Measurements from ENCODE around the gene SUGP2.

The SUGP2 gene

DNA sequence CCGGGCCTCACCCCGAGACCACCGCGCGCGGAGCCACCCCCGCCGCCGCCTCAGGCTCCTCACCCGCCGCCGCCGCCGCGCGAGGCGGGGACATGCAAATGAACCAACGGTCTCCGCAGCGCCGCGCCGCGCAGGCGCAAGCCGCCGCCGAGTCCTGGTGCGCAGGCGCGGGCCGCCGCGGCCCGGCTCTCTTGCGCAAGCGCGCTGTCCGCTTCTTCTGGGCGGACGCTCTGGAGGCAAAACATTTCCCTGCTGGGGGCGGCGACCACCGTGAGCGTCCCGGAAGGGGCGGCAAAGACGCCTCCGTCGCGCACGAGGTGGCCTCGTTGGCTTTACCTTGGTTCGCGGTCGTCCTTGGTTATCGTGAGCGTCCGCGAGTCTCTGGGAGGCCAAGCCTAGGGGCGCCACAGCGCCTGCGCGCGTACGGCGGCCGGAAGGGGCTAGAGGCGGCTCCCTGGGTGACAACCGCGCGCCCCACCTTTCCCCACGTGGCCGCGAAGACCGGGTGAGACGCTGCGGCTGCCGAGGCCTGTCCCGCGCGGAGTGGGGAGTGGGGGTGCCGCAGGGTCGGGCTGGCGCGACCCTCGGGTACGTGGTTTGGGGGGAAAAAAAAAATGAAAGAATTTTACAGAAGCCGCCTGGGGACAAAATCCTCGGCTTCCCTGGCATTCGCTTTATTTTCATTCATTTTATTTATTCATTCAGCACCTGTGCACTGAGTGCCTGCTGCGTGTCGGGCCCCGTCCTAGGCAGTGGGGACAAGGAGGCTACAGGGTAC, at the start of gene SUGP2, which contains the start of gene ARMC6:
Gene SUGP2, minus strand, starts transcription at position 92 of the 778 bp plus-strand sequence. CDS start 2,446 bp downstream, outside the sequence.
Gene ARMC6, plus strand, starts transcription at position 178 of the 778 bp plus-strand sequence. CDS start 607 bp downstream, outside the sequence.
- DNase-seq: peak; percentile 86 to 88

DNA sequence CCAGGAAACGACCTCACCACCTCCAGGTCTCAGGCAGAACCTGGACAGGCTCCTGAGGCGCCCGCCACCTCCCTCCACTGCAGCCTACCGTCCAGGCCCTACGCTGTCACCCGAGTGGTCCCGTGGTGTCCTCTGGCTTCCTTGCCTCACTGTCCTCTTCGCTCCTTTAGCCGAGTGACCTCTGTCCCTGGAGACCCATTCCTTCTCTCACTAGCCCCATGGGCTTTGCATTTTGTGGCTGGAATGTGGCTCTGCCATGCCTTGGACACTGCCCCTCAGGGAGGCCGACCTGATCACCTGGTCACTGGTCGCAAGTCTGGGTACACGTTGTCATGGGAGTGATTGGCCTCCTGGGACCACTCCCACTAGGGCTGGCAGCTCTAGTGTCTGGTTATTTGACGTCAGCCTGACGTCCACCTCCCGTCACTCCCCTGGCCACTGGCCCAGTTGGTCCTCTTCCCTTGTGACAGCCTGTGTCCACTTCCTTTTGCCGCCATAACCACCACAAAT, 48.4 kb upstream of the SUGP2 start:
- no peak for DNase-seq

DNA sequence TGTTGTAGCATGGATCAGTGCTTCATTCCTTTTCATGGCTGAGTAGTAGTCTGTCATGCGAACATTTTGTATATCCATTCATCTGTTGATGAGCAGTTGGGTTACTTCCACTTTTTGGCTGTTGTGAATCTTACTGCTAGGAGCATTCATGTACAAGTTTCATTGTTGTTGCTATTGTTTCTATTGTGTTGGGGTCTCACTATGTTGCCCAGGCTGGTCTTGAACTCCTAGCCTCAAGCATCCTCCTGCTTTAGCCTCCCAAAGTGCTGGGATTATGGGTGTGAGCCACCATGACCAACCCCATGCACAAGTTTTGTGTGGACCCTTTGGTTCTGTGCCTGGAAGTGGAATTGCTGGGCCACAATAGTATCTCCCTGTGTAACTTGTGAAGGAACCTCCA, 46.3 kb upstream of the SUGP2 start:
- no peak for DNase-seq

DNA sequence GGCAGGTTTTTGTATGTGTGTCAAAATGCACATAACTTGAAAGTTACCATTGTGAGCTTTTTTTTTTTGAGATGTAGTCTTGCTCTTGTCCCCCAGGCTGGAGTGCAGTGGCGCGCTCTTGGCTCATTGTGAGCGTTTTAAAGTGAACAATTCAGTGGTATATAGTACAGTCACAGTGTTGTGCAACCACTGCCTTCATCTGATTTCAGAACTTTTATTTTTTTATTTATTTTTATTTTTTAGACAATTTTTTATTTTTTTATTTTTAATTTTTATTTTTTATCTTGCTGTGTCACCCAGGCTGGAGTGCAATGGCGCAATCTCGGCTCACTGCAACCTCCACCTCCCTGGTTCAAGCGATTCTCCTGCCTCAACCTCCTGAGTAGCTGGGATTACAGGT, 45.5 kb upstream of the SUGP2 start:
- no peak for DNase-seq

DNA sequence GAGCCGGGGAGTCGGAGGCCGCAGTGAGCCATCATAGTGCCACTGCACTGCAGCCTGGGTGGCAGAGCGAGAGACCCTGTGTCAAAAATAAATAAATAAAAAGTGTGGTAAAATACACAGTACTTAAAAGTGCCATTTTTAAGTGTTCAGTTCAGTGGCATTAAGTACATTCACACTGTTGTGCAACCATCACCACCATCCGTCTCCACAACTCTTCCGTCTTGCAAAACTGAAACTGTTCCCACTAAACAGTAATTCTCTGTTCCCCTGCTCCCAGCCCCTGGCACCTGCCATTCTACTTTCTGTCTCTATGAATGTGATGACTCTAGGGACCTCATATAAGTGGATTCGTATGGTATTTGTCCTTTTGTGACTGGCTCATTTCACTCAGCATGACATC, 43.8 kb upstream of the SUGP2 start:
- DNase-seq: no peak

DNA sequence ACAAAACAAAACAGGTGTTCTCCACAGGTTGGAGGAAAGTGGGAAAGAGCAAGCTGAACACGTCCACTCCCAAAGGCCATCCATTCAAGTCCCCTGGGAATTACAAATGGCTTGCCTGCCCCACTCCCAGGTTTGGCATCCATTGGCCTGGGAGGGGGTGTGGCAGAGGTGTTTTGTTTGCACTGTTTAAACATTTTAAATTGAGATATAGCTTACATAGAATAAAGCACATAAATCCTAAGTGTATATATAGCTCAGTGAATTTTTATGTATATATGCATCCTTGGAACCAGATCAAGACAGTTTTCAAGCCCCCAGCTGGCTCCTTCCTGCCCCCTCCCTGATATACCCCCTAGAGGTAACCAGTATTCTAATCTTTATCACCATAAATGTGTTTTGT, 43.2 kb upstream of the SUGP2 start:
- no peak for DNase-seq

DNA sequence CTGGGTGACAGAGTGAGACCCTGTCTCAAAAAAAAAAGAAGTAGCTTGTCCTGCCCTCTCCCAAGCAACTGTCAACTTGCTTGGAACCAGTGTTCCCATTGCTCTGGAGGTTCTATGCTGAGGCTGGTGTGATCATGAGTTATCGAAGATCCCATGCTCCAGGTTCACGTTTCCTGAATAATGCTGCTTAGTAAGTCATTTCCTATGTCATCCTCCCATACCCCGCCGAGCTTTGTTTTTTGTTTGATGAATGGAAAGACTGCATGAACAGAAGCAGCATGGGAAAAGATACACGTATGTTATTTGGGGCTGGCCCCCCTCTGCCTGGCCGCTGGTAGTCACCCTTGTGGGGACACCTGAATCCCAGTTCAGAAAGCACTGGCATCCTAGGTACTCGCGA, 41.8 kb upstream of the SUGP2 start:
- DNase-seq: no peak

DNA sequence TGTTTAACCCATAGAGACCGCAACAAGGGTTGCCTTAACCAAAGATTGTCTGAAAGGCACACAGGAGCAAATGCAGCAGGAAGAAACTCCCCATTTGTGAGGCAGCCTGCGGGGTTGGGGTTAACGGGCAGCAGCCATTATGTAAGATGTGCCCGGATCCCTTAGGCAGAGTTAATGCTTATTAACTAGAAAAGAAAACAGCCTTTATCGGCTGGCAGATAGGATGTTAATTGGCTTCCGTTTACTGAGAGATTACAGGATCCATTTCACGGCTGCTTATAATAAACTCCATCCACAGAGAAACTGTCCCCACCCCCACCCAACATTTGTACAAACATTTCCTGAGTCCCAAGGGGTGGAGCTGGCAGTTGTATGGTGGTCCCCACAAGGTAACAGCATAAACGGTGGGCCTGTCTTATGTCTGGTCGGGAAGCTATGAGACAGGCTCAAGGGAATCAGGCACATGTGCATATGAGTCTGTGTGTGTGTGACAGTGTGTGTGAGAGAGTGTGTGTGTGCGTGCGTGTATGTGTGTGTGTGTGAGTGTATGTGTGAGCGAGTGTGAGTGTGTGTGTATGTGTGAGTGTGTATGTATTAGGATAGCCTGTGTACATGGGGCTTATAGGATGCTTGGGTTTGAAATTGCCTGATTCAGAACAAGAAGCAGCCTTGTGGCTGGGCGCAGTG, 41.0 kb upstream of the SUGP2 start:
- DNase-seq: no peak

DNA sequence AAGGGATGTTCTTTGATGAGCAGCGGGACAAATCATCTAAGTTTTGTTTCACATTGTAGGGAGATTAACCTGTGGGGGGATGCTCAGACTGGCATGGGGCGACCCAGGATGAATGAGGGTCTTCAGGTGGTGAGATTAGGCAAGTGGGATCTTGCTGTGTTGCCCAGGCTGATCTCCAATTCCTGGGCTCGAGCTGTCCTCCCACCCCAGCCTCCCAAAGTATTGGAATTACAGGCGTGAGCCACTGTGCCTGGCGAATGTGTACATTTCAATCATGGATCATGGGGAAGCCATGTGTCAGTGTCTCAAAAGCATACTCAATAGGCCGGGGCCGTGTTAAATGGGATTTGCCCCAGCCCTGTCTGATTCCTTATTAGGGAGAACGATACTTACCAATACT, 38.6 kb upstream of the SUGP2 start:
- DNase-seq: no peak

DNA sequence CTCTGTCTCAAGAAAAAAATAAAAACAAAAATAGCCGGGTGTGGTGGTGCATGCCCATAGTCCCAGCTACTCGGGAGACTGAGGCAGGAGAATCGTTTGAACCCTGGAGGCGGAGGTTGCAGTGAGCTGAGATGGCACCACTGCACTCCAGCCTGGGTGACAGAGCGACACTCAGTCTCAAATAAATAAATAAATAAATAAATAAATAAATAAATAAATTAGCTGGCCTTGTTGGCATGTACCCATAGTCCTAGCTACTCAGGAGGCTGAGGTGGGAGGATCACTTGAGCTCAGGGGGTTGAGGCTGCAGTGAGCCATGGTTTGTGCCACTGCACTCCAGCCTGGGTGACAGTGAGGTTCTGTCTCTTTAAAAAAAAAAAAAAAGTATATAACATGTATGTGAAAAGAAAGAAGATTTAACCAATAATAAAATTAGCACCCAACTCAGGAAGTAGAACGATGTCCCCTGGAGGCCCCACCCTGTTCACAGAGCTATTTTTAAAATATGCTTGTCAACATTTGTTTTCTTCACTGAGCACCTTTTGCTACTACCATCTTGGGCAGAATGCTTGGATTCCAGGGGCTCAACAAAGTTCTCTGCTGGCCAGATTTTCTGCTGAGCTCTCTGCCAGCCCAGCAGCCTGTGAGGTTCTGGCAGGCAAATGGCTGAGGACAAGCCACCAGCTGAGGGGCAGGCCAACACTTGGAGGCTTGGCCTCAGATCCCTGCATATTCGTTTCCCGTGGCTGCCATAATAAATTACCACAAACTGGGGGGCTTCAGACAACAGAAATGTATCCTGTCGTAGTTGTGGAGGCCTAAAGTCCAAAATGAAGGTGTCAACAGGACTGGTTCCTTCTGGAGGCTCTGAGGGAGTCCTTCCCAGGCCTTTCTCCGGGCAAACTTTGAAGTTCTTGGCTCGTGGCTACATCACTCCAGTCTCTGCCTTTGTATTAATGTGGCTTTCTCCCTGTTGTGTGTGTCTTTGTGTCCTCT, 35.6 kb upstream of the SUGP2 start:
- no peak for DNase-seq

DNA sequence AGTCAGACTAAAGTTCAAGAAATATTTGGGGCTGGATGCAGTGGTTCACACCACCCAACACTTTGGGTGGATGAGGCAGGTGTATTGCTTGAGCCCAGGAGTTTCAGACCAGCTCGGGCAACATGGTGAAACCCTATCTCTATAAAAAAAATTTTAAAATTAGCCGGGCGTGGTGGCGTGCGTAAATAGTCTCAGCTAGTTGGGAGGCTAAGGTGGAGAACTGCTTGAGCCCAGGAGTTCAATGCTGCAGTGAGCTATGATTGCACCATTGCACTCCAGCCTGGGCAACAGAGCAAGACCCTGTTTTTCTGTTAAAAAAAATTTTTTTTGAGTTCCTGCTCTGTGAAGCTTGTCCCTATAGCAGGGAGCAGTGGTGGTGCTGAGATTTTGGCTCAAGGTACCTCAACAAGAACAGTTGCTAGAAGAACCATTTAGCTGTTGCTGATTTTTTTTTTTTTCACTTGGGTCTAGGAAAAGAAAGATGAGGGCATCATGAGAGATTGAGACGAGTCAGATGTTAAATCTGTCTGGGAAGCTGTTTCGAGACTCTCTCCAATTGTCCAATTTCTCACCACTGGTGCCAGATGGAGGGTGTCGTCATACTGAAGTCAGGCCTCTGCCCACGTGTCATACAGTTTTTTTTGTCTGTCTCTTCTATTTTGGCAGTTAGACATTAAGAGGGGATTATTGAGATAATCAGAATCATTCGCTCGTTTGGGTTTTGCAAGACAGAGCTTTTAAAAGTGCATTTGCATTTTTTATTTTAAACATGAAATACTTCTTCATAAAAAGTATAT, 34.2 kb upstream of the SUGP2 start:
- no peak for DNase-seq

DNA sequence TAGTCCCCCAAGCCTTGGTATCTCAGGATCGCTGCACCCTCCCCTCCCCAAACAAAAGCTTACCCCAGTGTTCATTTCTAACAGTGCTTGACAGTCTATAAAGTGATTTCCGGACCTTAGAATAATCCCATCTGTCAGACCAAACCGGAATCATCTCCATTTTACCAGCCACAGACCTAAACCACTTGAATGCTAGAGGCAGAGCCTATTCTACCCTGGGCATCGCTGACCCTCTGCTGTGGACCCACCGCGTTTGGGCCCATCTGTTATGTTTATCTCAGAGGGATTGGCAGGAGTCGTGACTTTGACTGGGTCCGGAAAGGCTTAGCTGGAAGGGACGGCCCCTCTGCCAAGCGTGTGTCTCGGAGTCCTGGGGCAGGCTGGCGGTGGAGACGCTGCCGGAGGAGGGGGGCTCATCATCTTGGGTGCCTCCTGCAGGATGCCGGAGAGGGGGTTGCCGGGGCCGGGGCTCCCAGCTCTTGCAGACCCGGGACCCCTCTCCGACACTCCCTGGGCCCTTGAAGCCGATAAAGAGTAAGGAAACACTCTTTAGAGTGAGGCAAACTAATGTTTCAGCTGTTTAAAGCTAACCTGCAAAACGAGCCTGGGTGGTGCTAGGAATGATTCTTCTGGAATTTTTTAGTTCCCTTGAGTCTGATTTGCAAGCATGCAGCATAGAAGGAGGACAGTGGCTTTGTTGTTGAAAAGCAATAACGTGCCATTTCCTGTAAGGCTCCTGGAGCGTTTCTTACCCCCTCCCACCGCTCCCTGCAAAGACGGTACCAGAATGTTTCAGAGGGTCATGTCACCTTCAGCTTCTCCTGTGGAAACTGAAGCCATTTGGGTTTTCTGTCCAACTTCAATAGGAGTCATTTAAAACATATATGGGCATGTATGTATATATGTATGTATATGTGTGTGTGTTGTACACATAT, 31.8 kb upstream of the SUGP2 start:
- DNase-seq: peak; percentile 43 to 53

DNA sequence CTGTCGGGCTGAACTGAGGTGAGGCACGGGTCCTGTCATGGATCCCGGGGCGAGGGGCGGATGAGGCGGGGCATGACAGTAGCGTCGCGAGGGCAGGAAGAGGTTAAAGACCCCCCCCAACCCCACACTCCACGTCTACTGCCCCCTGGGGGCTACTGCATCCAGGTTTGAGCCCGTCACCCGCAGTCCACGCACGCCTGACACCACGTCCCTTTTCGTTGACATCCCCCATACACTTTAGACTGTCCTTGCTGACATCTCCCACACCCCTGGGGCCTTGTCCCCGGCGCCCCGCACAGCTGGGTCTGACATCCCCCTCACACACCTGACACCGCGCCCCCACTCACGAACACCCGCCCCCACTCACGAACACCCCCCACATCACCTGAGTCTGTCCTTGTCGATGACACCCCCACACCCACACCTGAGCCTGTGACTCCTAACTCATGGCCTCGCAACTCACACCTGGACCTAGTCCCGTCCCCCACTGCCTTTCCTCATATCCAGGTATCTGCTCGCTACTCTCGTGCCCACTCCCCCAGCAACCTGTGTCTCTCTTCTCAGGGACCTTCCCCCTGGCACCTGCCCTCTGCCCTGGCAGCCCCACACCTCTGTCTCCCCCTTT, 30.9 kb upstream of the SUGP2 start:
- no peak for DNase-seq

DNA sequence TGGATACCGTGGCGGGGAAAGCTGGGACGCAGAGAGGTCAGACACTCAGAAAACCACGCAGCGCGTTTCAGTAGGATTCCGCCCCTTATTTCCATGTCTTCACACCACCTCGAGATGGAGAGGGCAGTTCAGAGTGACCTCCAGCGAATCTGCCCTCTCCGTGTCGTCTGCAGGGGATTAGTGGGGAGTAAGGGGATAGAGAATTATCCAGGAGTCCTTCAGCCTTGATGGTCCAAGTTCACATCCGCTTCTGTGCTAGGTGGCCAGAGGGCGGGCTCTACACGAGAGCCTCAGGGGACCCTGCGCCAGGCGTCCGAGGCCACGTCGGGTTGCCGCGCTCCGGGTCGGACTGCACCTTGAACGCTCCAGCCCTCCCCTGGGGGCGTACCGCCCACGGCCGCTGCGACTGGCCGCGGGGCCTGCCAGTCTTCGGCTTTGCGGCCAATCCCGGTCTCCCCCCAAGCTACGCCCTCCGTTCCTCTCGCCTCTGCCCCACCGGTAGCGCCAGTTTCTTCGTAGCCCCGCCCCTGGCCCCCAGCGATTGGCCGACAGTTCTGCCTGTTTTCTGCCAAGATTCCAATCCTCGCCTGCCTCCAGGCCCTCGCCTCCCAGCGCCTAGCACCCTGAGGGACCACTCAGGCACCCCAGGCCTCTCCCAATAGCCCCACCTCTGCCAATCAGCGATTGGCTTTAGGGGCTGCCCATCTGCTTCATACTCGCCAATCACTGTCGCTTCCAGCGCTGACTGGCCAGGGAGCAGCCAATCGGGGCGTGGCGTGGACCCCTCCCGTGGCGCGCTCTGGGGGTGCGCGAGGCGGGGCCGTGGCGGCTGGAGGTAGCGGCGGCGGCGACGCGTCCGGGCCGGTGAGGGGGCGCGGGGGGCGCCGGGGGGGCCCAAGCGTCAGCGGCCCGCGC, 30.1 kb upstream of the SUGP2 start, which contains the start of gene SLC25A42:
Gene SLC25A42, plus strand, starts transcription at position 812 of the 915 bp plus-strand sequence. CDS start 32,131 bp downstream, outside the sequence.
- DNase-seq: peak; percentile 98 to 99

DNA sequence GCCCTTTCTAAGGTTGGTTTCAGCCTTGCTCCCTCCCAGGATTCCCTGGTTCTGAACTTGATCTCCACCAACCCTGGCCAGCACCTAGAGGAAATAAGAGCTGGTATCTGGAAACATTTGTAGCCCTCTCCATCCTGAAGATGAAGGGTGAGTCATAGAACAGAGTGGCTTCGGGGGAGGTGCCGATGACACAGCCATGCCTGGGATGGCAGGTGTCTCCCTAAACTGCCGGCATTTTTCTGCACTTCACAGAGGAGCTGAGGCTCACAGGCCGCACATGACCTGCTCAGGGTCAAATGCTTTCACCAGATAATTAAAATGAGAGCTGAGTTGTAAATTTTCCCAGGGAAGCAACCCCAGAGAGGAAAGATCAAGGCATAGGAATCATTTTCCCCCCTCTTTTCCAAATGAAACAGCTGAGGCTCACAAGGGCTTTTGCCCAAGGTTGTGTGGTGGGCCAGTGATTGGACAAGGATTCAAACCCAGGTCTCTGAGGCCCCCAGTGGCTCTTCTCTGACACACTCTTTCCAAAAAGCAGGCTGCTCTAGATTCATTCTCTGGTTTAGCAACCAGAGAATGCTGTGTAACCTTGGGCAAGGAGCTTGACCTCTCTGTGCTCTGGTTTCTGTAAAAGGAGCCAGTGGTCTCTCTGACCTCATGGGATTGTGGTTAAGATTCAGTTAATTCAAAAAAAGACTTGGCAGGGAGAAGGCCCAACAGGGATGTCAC, 29.3 kb upstream of the SUGP2 start:
- DNase-seq: peak; percentile 33 to 45

DNA sequence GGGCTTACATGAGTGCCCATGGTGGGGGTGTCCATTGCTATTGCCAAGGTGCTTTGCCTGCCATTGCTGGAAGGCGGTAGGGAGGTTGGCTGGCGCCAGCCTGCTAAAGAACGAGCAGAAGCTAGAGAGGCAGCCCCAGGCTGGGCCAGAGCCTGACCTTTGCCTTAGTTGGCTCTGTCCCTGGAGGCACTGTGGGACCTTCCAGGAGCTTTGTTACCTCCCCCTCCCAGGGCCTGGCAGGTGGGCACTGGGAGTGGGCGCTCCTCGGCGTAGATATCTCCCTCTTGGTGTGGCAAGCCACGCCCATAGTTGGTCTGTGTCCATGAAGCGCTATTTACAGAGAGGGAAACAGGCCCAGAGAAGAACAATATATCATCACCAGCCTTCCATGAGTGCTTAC, 28.2 kb upstream of the SUGP2 start:
- no peak for DNase-seq

DNA sequence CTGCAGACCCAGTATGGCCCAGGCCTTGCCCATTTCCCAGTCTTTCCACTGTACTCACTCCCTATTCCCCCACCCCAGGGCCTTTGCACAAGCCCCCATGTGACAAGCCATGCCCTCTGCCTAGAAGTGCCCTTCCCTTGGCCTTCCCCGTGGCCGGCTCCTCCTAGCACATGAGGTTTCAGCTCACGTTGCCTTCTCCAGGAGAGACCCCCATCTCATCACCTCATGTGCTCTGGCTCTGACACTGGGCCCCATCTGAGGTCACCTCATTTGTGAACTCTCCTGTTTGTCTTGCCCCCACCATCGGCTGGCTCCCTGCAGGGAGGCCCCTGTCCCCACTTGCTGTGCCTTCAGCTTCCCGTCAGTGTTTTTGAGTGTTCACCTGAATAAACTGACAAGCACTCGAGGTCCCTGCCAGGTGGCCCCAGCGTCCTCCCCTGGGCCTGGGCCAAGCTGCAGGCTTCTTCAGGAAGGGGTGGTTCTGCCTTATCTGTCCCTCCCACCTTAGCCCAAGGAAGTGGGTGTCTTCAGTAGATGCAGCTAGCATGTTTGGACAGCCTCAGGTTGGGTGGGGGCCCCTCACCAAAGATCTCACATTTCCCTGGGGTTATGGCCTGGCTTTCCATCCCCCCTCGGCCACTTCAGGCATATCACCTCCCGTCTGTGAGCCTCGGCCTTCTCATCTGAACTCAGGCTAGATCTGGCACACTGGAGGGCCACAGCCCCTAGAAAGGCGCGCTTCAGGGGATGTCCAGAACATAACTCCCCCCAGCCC, 26.7 kb upstream of the SUGP2 start:
- DNase-seq: no peak

Measured in activated CD4-positive, alpha-beta T cell treated with anti-CD3 and anti-CD28 coated beads, Interleukin-2, amount 50 U/mL, for 48 hours (primary cell).